ENCODE measurements around the gene DHX9.

DNA sequence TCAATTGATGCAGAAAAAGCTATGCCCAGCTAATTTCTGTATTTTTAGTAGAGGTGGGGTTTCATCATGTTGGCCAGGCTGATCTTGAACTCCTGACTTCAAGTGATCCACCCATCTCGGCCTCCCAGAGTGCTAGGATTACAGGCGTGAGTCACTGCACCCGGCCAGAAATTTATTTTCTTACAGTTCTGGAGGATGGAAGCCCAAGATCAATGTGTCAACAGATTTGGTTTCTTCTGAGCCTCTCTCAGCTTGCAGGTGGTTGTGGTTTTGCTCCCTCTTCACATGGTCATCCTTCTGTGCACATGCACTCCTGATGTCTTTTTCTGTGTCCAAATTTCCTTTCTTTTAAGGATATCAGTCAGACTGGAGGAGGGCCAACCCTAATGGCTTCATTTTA is 78.2 kb downstream of the DHX9 start:
- TF ChIP-seq POLR2A (IDR thresholded peaks at IDR 0.05): no peak
- TF ChIP-seq EP300 (IDR thresholded peaks at IDR 0.05): no peak
- no peak for TF ChIP-seq CTCF (IDR thresholded peaks at IDR 0.05)

Measured in tibial nerve (tissue), 4 donors.